ACC112 (cell line): Measurements from ENCODE around the gene PLCH1.

Source experiments
- H2AFZ ChIP-seq: fragments of 200-600 bp; sonication (generic); one replicate; pipeline ENCODE4 v1.6.0; 2017; ENCODE audit warnings: antibody characterized with exemption, low read length; ENCODE audit not compliant: unreplicated experiment
- H3K27ac ChIP-seq: fragments of 200-600 bp; sonication (generic); 2 replicates; pipeline ENCODE4 v1.5.1; 2014; ENCODE audit warnings: low read depth, mild to moderate bottlenecking, antibody characterized with exemption, low read length, moderate library complexity
- H3K27me3 ChIP-seq: fragments of 200-600 bp; sonication (generic); 2 replicates; pipeline ENCODE4 v1.6.1; 2014; ENCODE audit warnings: mild to moderate bottlenecking, antibody characterized with exemption, low read length, moderate library complexity, mixed read lengths; ENCODE audit not compliant: insufficient read depth
- H3K36me3 ChIP-seq: fragments of 200-600 bp; sonication (generic); 2 replicates; pipeline ENCODE4 v1.6.1; 2016; ENCODE audit warnings: mild to moderate bottlenecking, antibody characterized with exemption, low read length, moderate library complexity, mixed read lengths; ENCODE audit not compliant: insufficient read depth
- H3K4me1 ChIP-seq: fragments of 200-600 bp; sonication (generic); one replicate; pipeline ENCODE4 v1.6.1; 2016; ENCODE audit warnings: low read length, mixed read lengths; ENCODE audit not compliant: insufficient read depth, unreplicated experiment, control insufficient read depth
- H3K4me3 ChIP-seq: fragments of 200-600 bp; sonication (generic); 2 replicates; pipeline ENCODE4 v1.5.1; 2014; ENCODE audit warnings: mild to moderate bottlenecking, low read depth, low read length
- H3K79me2 ChIP-seq: fragments of 200-600 bp; sonication (generic); one replicate; pipeline ENCODE4 v1.6.0; 2016; ENCODE audit warnings: low read length; ENCODE audit not compliant: control insufficient read depth, unreplicated experiment, insufficient read depth

Gene PLCH1

DNA sequence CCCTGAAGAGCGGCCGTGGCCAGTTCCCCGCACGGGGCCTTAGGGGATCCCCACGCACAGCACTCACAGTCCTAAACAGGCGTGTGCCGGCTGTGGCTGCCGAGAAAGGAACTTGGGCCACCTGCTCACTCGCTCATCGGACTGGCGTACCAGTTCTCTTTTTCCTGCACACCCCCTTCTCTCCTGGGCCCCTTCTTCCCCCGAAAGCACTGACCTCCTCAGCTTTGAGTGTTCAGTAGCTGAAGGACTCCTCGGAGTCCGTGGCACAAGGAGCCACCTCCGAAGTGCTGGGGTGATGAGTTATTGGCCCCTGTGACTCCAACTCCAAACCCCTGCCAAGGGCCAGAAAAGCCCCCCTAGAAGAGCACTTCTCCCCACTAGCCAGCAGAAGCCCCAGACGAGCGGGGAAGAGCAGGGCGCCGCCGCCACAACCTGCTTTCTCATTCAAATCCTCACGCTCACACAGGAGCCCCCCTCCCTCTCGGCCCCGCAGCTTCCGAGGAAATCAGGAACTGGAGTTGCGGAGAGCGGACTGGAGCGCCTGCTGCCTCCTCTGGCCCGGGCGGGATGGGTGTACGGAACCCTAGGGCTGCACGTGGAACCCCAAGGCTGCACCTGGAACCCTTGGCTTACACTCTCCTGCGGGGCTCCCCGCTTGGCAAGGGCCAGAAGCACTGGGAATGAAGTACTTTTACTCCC, at the start of gene PLCH1:
Gene PLCH1 (minus strand): TSS at position 446 of the 699 bp plus-strand sequence. CDS start 40,847 bp downstream, outside the sequence.
- peaks cover 10% of the 10 kb centered on the region for H3K27me3 ChIP-seq
- H3K4me3 ChIP-seq: peak within 1 kb of the TSS; percentile 83
- H3K4me1 ChIP-seq: peaks cover 10% of the 10 kb centered on the region
- peak within 1 kb of the TSS; percentile 75 for H2AFZ ChIP-seq
- H3K27ac ChIP-seq: no peak within 1 kb of the TSS
- H3K36me3 ChIP-seq: no peaks in the 10 kb centered on the region
- H3K79me2 ChIP-seq: no peaks in the 10 kb centered on the region

DNA sequence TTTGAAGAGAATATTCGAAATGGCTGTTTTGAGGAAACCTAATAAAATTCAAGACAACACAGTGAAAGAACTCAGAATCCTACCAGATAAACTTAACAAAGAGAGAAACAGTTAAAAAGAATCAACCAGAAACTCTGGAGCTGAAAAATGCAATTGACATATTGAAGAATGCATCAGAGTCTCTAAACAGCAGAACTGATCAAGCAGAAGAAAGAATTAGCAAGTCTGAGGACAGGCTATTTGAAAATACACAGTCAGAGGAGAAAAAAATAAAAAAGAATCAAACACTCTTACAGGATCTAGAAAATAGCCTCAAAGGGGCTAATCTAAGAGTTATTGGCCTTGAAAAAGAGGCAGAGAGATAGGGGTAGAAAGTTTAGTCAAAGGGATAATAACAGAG, 47.7 kb upstream of the PLCH1 start:
- H3K4me1 ChIP-seq: no peaks in the 10 kb centered on the region
- no peaks in the 10 kb centered on the region; the same call in 1 of the 2 replicates for H3K36me3 ChIP-seq
- no peaks in the 10 kb centered on the region for H3K27me3 ChIP-seq
- H3K4me3 ChIP-seq: no peak overlapping the region
- H3K79me2 ChIP-seq: no peaks in the 10 kb centered on the region
- no peak overlapping the region for H3K27ac ChIP-seq
- H2AFZ ChIP-seq: no peak overlapping the region

DNA sequence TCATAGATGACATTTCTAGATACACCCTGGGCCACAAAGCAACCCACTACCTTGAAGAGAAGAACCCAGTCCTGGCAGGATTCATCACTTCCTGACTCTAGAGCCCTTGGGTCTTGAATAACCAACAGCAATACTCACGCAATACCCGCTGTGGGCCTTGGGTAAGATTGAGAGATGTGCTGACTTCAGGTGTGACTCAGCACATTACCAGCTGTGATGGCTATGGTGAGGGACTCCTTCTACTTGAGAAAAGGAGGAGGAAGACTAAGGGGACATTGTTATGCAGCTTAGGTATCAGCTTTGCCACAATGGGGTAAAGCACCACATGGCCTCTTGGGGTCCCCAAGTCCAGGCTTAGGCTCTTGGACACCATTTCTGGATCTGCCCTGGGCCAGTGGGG, 46.3 kb upstream of the PLCH1 start:
- no peak overlapping the region for H3K27ac ChIP-seq

GRCh38 chr3:155790272-155790925, 45.5 kb upstream of the PLCH1 start:
- Histone ChIP-seq H2AFZ (no peak overlapping the region), H3K79me2 (no peaks in the 10 kb centered on the region), H3K27ac (no peak overlapping the region), H3K4me3 (no peak overlapping the region), H3K27me3 (no peaks in the 10 kb centered on the region), H3K36me3 (no peaks in the 10 kb centered on the region; the same call in 1 of the 2 replicates), H3K4me1 (no peaks in the 10 kb centered on the region)

More for the DNA sequence above, 46.3 kb upstream of the PLCH1 start:
- no peaks in the 10 kb centered on the region for H3K79me2 ChIP-seq
- no peaks in the 10 kb centered on the region; the same call in 1 of the 2 replicates for H3K36me3 ChIP-seq
- H2AFZ ChIP-seq: no peak overlapping the region
- H3K27me3 ChIP-seq: no peaks in the 10 kb centered on the region
- H3K4me3 ChIP-seq: no peak overlapping the region
- no peaks in the 10 kb centered on the region for H3K4me1 ChIP-seq

DNA sequence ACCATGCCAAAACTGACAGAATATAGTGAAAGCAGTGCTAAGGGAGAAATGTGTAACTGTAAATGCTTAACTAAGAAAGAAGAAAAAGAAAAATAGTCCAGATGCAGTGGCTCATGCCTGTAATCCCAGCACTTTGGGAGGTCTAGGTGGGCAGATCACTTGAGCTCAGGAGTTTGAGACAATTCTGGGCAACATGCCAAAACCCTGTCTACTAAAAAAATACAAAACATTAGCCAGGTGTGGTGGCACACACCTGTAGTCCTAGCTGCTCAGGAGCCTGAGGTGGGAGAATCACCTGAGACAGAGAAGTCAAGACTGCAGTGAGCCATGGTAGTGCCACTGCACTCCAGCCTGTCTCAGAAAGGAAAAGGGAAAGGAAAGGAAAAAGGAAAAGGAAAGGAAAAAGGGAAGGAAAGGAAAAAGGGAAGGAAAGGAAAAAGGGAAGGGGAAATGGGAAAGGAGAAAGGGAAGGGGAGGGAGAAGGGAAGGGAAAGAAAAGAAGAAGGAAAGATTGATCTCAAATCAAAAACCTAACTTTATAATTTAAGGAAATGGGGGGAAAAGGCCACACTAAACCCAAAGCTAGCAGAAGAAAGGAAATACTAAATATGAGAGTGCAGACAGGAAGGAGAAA, 40.9 kb upstream of the PLCH1 start:
- Histone ChIP-seq H3K36me3 (no peaks in the 10 kb centered on the region; the same call in 1 of the 2 replicates), H3K27me3 (no peaks in the 10 kb centered on the region), H3K4me3 (no peak overlapping the region), H3K79me2 (no peaks in the 10 kb centered on the region), H3K4me1 (no peaks in the 10 kb centered on the region), H2AFZ (no peak overlapping the region), H3K27ac (no peak overlapping the region)

- Histone ChIP-seq H3K4me3 (no peak overlapping the region), H2AFZ (no peak overlapping the region), H3K27ac (no peak overlapping the region), H3K79me2 (no peaks in the 10 kb centered on the region), H3K36me3 (peaks cover 2% of the 10 kb centered on the region; the same call in 1 of the 2 replicates), H3K27me3 (no peaks in the 10 kb centered on the region), H3K4me1 (no peaks in the 10 kb centered on the region)
These were observed 37.6 kb upstream of the PLCH1 start for GRCh38 chr3:155782390-155782953.

DNA sequence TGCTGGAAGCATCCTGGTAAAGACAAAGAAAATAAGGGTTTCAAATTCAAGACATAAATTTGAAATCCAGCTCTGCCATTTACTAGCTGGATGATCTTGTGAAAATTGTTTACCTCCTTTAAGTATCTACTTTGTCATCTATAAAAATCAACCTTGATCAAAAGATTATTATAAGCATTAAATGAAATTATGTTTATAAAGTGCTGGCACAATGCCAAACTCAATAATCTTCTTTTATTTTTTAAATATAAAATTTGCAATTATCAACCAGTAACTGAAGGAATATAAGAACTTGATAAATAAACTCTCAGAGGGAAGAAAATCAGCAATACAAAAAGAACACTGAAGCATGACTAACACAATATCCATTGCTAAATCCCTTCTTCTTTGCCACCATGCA, 35.4 kb upstream of the PLCH1 start:
- H3K27me3 ChIP-seq: no peaks in the 10 kb centered on the region
- H3K4me3 ChIP-seq: no peak overlapping the region
- no peak overlapping the region for H2AFZ ChIP-seq

DNA sequence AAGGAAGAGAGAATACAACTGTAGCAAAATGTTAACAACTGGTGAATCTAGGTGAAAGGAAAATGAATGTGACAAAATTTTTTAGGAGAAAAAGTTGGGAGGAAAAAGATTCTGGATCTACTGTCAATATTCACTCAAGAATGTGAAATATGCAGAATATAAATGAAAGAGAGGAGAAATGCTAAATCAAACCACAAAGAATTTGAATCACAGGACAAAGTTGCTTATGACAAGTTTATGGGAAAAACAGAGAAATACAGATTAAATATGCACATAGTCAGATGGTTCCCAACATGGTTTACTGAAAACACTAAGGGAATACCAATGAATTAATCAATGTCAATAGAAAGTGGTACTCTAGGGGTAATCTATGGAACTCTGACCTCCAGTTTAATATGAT, 33.6 kb upstream of the PLCH1 start:
- H2AFZ ChIP-seq: no peak overlapping the region
- no peak overlapping the region for H3K27ac ChIP-seq
- H3K36me3 ChIP-seq: peaks cover 2% of the 10 kb centered on the region; the same call in 1 of the 2 replicates
- no peaks in the 10 kb centered on the region for H3K27me3 ChIP-seq
- no peak overlapping the region for H3K4me3 ChIP-seq
- H3K4me1 ChIP-seq: no peaks in the 10 kb centered on the region
- no peaks in the 10 kb centered on the region for H3K79me2 ChIP-seq

More for the DNA sequence above, 35.4 kb upstream of the PLCH1 start:
- Histone ChIP-seq H3K36me3 (peaks cover 2% of the 10 kb centered on the region; the same call in 1 of the 2 replicates), H3K79me2 (no peaks in the 10 kb centered on the region), H3K4me1 (no peaks in the 10 kb centered on the region), H3K27ac (no peak overlapping the region)

GRCh38 chr3:155772801-155773200, 27.9 kb upstream of the PLCH1 start:
- H3K27me3 ChIP-seq: no peaks in the 10 kb centered on the region
- no peaks in the 10 kb centered on the region for H3K79me2 ChIP-seq
- no peak overlapping the region for H3K27ac ChIP-seq
- peaks cover 9% of the 10 kb centered on the region; the same call in 1 of the 2 replicates for H3K36me3 ChIP-seq
- H3K4me1 ChIP-seq: no peaks in the 10 kb centered on the region
- no peak overlapping the region for H3K4me3 ChIP-seq
- H2AFZ ChIP-seq: no peak overlapping the region

DNA sequence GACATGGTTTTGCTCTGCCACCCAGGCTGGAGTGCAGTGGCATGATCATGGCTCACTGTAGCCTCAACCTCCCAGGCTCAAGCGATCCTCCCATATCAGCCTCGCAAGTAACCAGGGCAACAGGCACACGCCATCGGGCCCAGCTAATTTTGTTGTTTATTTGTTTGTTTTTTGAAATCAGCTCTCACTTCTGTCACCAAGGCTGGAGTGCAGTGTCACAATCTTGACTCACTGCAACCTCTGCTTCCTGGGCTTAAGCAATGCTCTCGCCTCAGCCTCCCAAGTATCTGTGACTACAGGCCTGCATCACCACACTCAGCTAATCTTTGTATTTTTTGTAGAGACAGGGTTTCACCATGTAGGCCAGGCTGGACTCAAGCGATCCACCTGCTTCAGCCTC, 26.3 kb upstream of the PLCH1 start:
- peaks cover 9% of the 10 kb centered on the region; the same call in 1 of the 2 replicates for H3K36me3 ChIP-seq
- H3K4me3 ChIP-seq: no peak overlapping the region
- no peaks in the 10 kb centered on the region for H3K4me1 ChIP-seq
- H3K27me3 ChIP-seq: no peaks in the 10 kb centered on the region
- no peaks in the 10 kb centered on the region for H3K79me2 ChIP-seq
- no peak overlapping the region for H2AFZ ChIP-seq
- no peak overlapping the region for H3K27ac ChIP-seq
